Parathyroid adenoma (tissue), 2 donors: Measurements from ENCODE around the gene OLFML1.

Source experiments
- H2AFZ ChIP-seq: fragments of 300-600 bp; sonication (generic); one replicate; pipeline ENCODE4 v1.7.0; 2017; ENCODE audit warnings: antibody characterized with exemption, mild to moderate bottlenecking
- H3K27ac ChIP-seq: fragments of 300-600 bp; sonication (generic); one replicate; pipeline ENCODE4 v1.7.0; 2017
- H3K27me3 ChIP-seq: fragments of 300-600 bp; sonication (generic); one replicate; pipeline ENCODE4 v1.7.0; 2017; ENCODE audit warnings: low read length; ENCODE audit not compliant: control insufficient read depth, insufficient read depth
- H3K36me3 ChIP-seq: fragments of 300-600 bp; sonication (generic); one replicate; pipeline ENCODE4 v1.7.0; 2017; ENCODE audit warnings: low read length; ENCODE audit not compliant: control insufficient read depth, insufficient read depth
- H3K4me1 ChIP-seq: fragments of 300-600 bp; sonication (generic); one replicate; pipeline ENCODE4 v1.7.0; 2017; ENCODE audit warnings: control low read depth
- H3K4me2 ChIP-seq: fragments of 300-600 bp; sonication (generic); one replicate; pipeline ENCODE4 v1.7.0; 2017; ENCODE audit warnings: low read length
- H3K4me3 ChIP-seq: fragments of 300-600 bp; sonication (generic); one replicate; pipeline ENCODE4 v1.7.0; 2017; ENCODE audit warnings: low read depth, low read length
- H3K79me2 ChIP-seq: fragments of 300-600 bp; sonication (generic); one replicate; pipeline ENCODE4 v1.7.0; 2017; ENCODE audit warnings: control low read depth
- H3K9ac ChIP-seq: fragments of 300-600 bp; sonication (generic); one replicate; pipeline ENCODE4 v1.7.0; 2017; ENCODE audit warnings: mild to moderate bottlenecking
- H3K9me3 ChIP-seq: fragments of 300-600 bp; sonication (generic); one replicate; pipeline ENCODE4 v1.7.0; 2017; ENCODE audit warnings: low read length; ENCODE audit not compliant: control insufficient read depth
- CTCF ChIP-seq: fragments of 300-600 bp; sonication (generic); IDR thresholded peaks from one replicate; pipeline ENCODE4 v1.7.0; 2017; ENCODE audit warnings: antibody characterized with exemption, mild to moderate bottlenecking
- donor health status: primary hyperparathyroidism.

Gene OLFML1

GRCh38 chr11:7559398-7560283 lies 74.3 kb downstream of the OLFML1 start:
- no peaks in the 10 kb centered on the region for H3K36me3 ChIP-seq
- no peak overlapping the region for H3K4me3 ChIP-seq
- H3K4me2 ChIP-seq, result no peak overlapping the region
- H3K9ac ChIP-seq, result no peak overlapping the region
- H3K79me2 ChIP-seq, result no peaks in the 10 kb centered on the region
- TF ChIP-seq CTCF, result no peak
- no peak overlapping the region for H2AFZ ChIP-seq
- no peaks in the 10 kb centered on the region for H3K9me3 ChIP-seq
- H3K27ac ChIP-seq, result no peak overlapping the region
- H3K4me1 ChIP-seq, result peaks cover 3% of the 10 kb centered on the region
- no peaks in the 10 kb centered on the region for H3K27me3 ChIP-seq
